Endothelial cell (in vitro differentiated cells): ENCODE data around the gene CACNA2D3. TPM values are rescaled to one million over a fixed set of nuclear protein-coding genes. Genes with fewer than 3 reads are reported as not detected.

Experiments
- DNase-seq: peaks from one replicate; pipeline ENCODE4 v3.0.0; 2021; ENCODE audit warnings: low spot score
- H3K27ac Mint-ChIP-seq: one replicate; pipeline ENCODE4 v1.8.0; 2021; ENCODE audit warnings: mixed read lengths, inconsistent platforms; ENCODE audit not compliant: unreplicated experiment
- H3K27me3 Mint-ChIP-seq: one replicate; pipeline ENCODE4 v1.8.0; 2021; ENCODE audit warnings: mild to moderate bottlenecking, moderate library complexity, mixed read lengths, inconsistent platforms; ENCODE audit not compliant: unreplicated experiment
- H3K36me3 Mint-ChIP-seq: one replicate; pipeline ENCODE4 v1.8.0; 2021; ENCODE audit warnings: mild to moderate bottlenecking, low read depth, mixed read lengths, inconsistent platforms; ENCODE audit not compliant: unreplicated experiment
- H3K4me1 Mint-ChIP-seq: one replicate; pipeline ENCODE4 v1.8.0; 2021; ENCODE audit warnings: mild to moderate bottlenecking, mixed read lengths, inconsistent platforms; ENCODE audit not compliant: unreplicated experiment
- H3K4me3 Mint-ChIP-seq: one replicate; pipeline ENCODE4 v1.8.0; 2021; ENCODE audit warnings: mild to moderate bottlenecking, mixed read lengths, inconsistent platforms; ENCODE audit not compliant: unreplicated experiment
- H3K9me3 Mint-ChIP-seq: one replicate; pipeline ENCODE4 v1.8.0; 2021; ENCODE audit warnings: mixed read lengths, inconsistent platforms; ENCODE audit not compliant: unreplicated experiment
- CTCF ChIP-seq: fragments of 200-600 bp; sonication (generic); IDR thresholded peaks from one replicate; pipeline ENCODE4 v1.5.0; 2021; ENCODE audit warnings: antibody characterized with exemption; ENCODE audit not compliant: unreplicated experiment
- total RNA-seq: library from RNA; stranded (reverse); fragmentation: NEBNext Ultra II Directional; extraction: Animal tissue kit (Norgen Biotek cat#: 25700); gene quantifications from one replicate; pipeline ENCODE4 v1.2.1, GENCODE V29; 2021; ENCODE audit not compliant: unreplicated experiment

The CACNA2D3 gene
- total RNA-seq, 1 donor from 2014 or later: 0.46 TPM

- DNase-seq: no peak
- TF ChIP-seq CTCF: no peak
- Mint-ChIP-seq H3K9me3 (no peaks in the 10 kb centered on the region), H3K27me3 (peaks cover 2% of the 10 kb centered on the region), H3K27ac (no peak overlapping the region), H3K36me3 (no peaks in the 10 kb centered on the region), H3K4me3 (no peak overlapping the region), H3K4me1 (no peaks in the 10 kb centered on the region)
These were observed 364.0 kb downstream of the CACNA2D3 start for GRCh38 chr3:54486317-54486716.

GRCh38 chr3:54488297-54488696 is 365.9 kb downstream of the CACNA2D3 start:
- Mint-ChIP-seq H3K4me1 (no peaks in the 10 kb centered on the region), H3K27ac (no peak overlapping the region), H3K36me3 (no peaks in the 10 kb centered on the region), H3K4me3 (no peak overlapping the region), H3K27me3 (peaks cover 2% of the 10 kb centered on the region), H3K9me3 (no peaks in the 10 kb centered on the region)
- no peak for TF ChIP-seq CTCF
- DNase-seq: no peak

GRCh38 chr3:54494209-54494608 is 371.9 kb downstream of the CACNA2D3 start:
- H3K4me1 Mint-ChIP-seq: no peaks in the 10 kb centered on the region
- H3K36me3 Mint-ChIP-seq: no peaks in the 10 kb centered on the region
- H3K4me3 Mint-ChIP-seq: no peak overlapping the region
- no peak for DNase-seq
- peaks cover under 1% of the 10 kb centered on the region for H3K27me3 Mint-ChIP-seq
- H3K9me3 Mint-ChIP-seq: no peaks in the 10 kb centered on the region
- H3K27ac Mint-ChIP-seq: no peak overlapping the region
- TF ChIP-seq CTCF: no peak

- H3K27ac Mint-ChIP-seq: no peak overlapping the region
These were observed 384.3 kb downstream of the CACNA2D3 start for GRCh38 chr3:54506603-54507002.

More at GRCh38 chr3:54506603-54507002, 384.3 kb downstream of the CACNA2D3 start:
- no peak for TF ChIP-seq CTCF
- no peak for DNase-seq
- H3K36me3 Mint-ChIP-seq: no peaks in the 10 kb centered on the region
- no peaks in the 10 kb centered on the region for H3K4me1 Mint-ChIP-seq
- no peaks in the 10 kb centered on the region for H3K27me3 Mint-ChIP-seq
- no peaks in the 10 kb centered on the region for H3K9me3 Mint-ChIP-seq
- no peak overlapping the region for H3K4me3 Mint-ChIP-seq
